Neuron (in vitro differentiated cells): Measurements from ENCODE around the gene MICU2.

Source experiments
- H2AFZ ChIP-seq: one replicate; pipeline ENCODE4 v1.6.1; 2013; ENCODE audit warnings: low read depth, mild to moderate bottlenecking, inconsistent platforms, low read length, moderate library complexity
- H3K27me3 ChIP-seq: one replicate; pipeline ENCODE4 v1.6.1; 2013; ENCODE audit warnings: low read length; ENCODE audit not compliant: insufficient read depth
- H3K36me3 ChIP-seq: one replicate; pipeline ENCODE4 v1.6.1; 2013; ENCODE audit warnings: low read length; ENCODE audit not compliant: insufficient read depth
- H3K4me1 ChIP-seq: one replicate; pipeline ENCODE4 v1.6.1; 2013; ENCODE audit warnings: low read length; ENCODE audit not compliant: insufficient read depth
- H3K4me3 ChIP-seq: 2 replicates; pipeline ENCODE4 v1.5.1; 2013; ENCODE audit warnings: mild to moderate bottlenecking, low read length, moderate library complexity
- H3K9me3 ChIP-seq: one replicate; pipeline ENCODE4 v1.6.1; 2013; ENCODE audit warnings: low read length

Gene MICU2

DNA sequence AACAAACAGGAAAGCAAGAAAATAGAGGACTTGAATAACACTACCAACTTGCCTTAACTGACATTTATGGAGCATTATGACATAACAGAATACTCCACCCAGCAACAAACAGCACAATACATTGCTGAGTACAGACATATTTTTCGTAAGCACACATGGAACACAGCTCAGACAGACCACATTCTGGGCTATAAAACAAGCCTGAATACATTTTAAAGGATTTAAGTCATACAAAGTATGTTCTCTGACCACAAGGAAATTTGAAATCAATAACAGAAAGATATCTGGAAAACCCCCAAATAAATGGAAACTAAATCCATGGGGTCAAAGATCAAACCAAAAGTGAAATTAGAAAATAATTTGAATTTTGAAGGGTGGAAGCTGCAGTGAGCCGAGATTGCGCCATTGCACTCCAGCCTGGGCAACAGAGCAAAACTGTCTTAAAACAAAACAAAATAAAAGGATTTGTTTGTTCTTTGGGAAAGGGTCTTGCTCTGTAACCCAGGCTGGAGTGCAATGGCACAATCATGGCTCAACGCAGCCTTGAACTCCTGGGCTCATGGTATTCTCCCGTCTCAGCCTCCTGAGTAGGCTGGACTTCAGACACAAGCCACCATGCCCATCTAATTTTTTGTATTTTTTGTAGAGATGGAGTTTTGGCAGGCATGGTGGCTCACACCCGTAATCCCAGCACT, 150.4 kb downstream of the MICU2 start:
- Histone ChIP-seq H3K4me1 (peaks cover 13% of the 10 kb centered on the region), H3K4me3 (no peak overlapping the region), H3K27me3 (no peaks in the 10 kb centered on the region)

GRCh38 chr13:21450936-21451335, 153.0 kb downstream of the MICU2 start:
- Histone ChIP-seq H3K4me1 (no peaks in the 10 kb centered on the region), H3K9me3 (peaks cover 4% of the 10 kb centered on the region), H3K27me3 (no peaks in the 10 kb centered on the region), H3K36me3 (no peaks in the 10 kb centered on the region), H2AFZ (no peak overlapping the region), H3K4me3 (no peak overlapping the region)

More for the DNA sequence above, 150.4 kb downstream of the MICU2 start:
- H3K36me3 ChIP-seq: no peaks in the 10 kb centered on the region
- peaks cover 4% of the 10 kb centered on the region for H3K9me3 ChIP-seq
- no peak overlapping the region for H2AFZ ChIP-seq

DNA sequence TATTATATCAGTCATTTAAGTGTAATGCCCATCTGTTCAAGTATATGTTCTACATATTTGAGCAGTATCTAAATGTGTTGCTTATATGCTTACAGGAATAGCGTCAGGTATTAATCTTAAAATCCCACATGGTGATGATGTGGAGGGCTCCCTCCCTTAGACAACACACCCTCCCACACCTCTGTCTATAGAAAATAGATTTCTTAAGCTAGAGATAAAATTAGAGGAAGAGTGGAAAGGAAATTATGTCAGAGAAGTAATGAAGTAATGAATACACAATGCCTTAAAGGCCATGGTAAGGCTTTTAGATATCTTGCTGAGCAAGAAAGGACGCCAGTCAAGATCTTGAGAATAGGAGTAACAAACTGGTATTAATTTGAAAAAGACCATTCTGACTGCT, 157.3 kb downstream of the MICU2 start:
- Histone ChIP-seq H3K4me1 (no peaks in the 10 kb centered on the region), H3K9me3 (no peaks in the 10 kb centered on the region), H3K27me3 (no peaks in the 10 kb centered on the region), H3K4me3 (no peak overlapping the region), H3K36me3 (no peaks in the 10 kb centered on the region), H2AFZ (no peak overlapping the region)

GRCh38 chr13:21445759-21446158, 158.2 kb downstream of the MICU2 start:
- Histone ChIP-seq H3K4me3 (no peak overlapping the region), H3K27me3 (no peaks in the 10 kb centered on the region), H3K4me1 (no peaks in the 10 kb centered on the region), H3K9me3 (no peaks in the 10 kb centered on the region), H2AFZ (no peak overlapping the region), H3K36me3 (no peaks in the 10 kb centered on the region)

DNA sequence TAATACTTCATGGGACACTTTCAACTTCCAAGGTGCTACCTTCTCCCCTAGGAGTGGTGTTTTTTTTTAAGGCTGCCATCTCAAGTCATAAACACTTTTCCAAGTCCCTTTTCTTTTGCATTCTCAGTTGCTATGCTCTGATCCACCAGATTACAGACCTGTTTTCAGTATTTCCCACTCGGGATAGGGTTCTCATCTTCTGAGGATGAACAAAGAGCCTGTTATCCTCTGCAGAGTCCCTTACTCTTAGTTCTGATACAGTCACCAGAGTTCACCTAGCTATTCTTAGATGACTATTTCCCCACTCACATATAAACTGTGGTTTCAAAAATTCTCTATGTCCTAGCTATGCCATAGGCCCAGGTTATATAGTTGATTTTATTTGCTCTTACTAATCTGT, 160.8 kb downstream of the MICU2 start:
- Histone ChIP-seq H3K9me3 (peaks cover 5% of the 10 kb centered on the region), H3K4me1 (no peaks in the 10 kb centered on the region), H3K36me3 (no peaks in the 10 kb centered on the region), H2AFZ (no peak overlapping the region), H3K27me3 (no peaks in the 10 kb centered on the region), H3K4me3 (no peak overlapping the region)
